Glutamatergic neuron (in vitro differentiated cells): ENCODE results near the gene SLX9. TPM values are rescaled to one million over a fixed set of nuclear protein-coding genes. Genes with fewer than 3 reads are reported as not detected.

Experiments
- DNase-seq: peaks from one replicate; pipeline ENCODE4 v3.0.0; 2022
- H3K27ac Mint-ChIP-seq: one replicate; pipeline ENCODE4 v1.8.0; 2020; ENCODE audit warnings: mild to moderate bottlenecking, mixed read lengths, inconsistent platforms; ENCODE audit not compliant: unreplicated experiment
- H3K27me3 Mint-ChIP-seq: one replicate; pipeline ENCODE4 v1.8.0; 2020; ENCODE audit warnings: mild to moderate bottlenecking, moderate library complexity, mixed read lengths, inconsistent platforms; ENCODE audit not compliant: unreplicated experiment
- H3K36me3 Mint-ChIP-seq: one replicate; pipeline ENCODE4 v1.8.0; 2020; ENCODE audit warnings: mild to moderate bottlenecking, mixed read lengths, inconsistent platforms; ENCODE audit not compliant: unreplicated experiment
- H3K4me1 Mint-ChIP-seq: one replicate; pipeline ENCODE4 v1.8.0; 2020; ENCODE audit warnings: mild to moderate bottlenecking, low read depth, mixed read lengths, inconsistent platforms; ENCODE audit not compliant: unreplicated experiment
- H3K4me3 Mint-ChIP-seq: one replicate; pipeline ENCODE4 v1.8.0; 2020; ENCODE audit warnings: mild to moderate bottlenecking, mixed read lengths, inconsistent platforms; ENCODE audit not compliant: unreplicated experiment
- H3K9me3 Mint-ChIP-seq: one replicate; pipeline ENCODE4 v1.8.0; 2020; ENCODE audit warnings: mild to moderate bottlenecking, moderate library complexity, mixed read lengths, inconsistent platforms; ENCODE audit not compliant: unreplicated experiment
- CTCF ChIP-seq: fragments of 200-600 bp; sonication (generic); IDR thresholded peaks from one replicate; pipeline ENCODE4 v1.5.0; 2021; ENCODE audit not compliant: partially characterized antibody, unreplicated experiment
- total RNA-seq: library from RNA; stranded (reverse); fragmentation: NEBNext Ultra II Directional; extraction: Animal tissue kit (Norgen Biotek cat#: 25700); gene quantifications from one replicate; pipeline ENCODE4 v1.2.1, GENCODE V29; 2021; ENCODE audit not compliant: unreplicated experiment

Gene SLX9
- total RNA-seq, 1 donor from 2014 or later = 30.7 TPM

GRCh38 chr21:44919913-44920693 is 19.7 kb upstream of the SLX9 start:
- Mint-ChIP-seq H3K27ac (no peak overlapping the region), H3K4me1 (peaks cover 4% of the 10 kb centered on the region), H3K27me3 (peaks cover 17% of the 10 kb centered on the region), H3K9me3 (peaks cover 10% of the 10 kb centered on the region), H3K4me3 (peak overlapping the region; percentile 47), H3K36me3 (peaks cover 15% of the 10 kb centered on the region)
- TF ChIP-seq CTCF = no peak
- peak; percentile 28 for DNase-seq

GRCh38 chr21:44920694-44921604 is 18.9 kb upstream of the SLX9 start, which contains the start of gene ITGB2:
Gene ITGB2, minus strand, starts transcription at chr21:44920899. Its CDS starts 10,117 bp downstream, at chr21:44910782.
- H3K4me3 Mint-ChIP-seq = peak within 1 kb of the TSS; percentile 47
- H3K4me1 Mint-ChIP-seq = peaks cover 4% of the 10 kb centered on the region
- H3K27ac Mint-ChIP-seq = no peak within 1 kb of the TSS
- peaks cover 10% of the 10 kb centered on the region for H3K9me3 Mint-ChIP-seq
- TF ChIP-seq CTCF = no peak
- peak; percentile 21 for DNase-seq
- H3K27me3 Mint-ChIP-seq = peaks cover 19% of the 10 kb centered on the region
- peaks cover 15% of the 10 kb centered on the region for H3K36me3 Mint-ChIP-seq

- H3K27me3 Mint-ChIP-seq = peaks cover 24% of the 10 kb centered on the region
- no peak overlapping the region for H3K27ac Mint-ChIP-seq
- DNase-seq = no peak
- H3K9me3 Mint-ChIP-seq = peaks cover 10% of the 10 kb centered on the region
- H3K36me3 Mint-ChIP-seq = peaks cover 15% of the 10 kb centered on the region
- TF ChIP-seq CTCF = no peak
- H3K4me1 Mint-ChIP-seq = peaks cover 5% of the 10 kb centered on the region
- no peak overlapping the region for H3K4me3 Mint-ChIP-seq
Measured at GRCh38 chr21:44921928-44922327, 17.9 kb upstream of the SLX9 start.

GRCh38 chr21:44923480-44924084 is 16.2 kb upstream of the SLX9 start:
- Mint-ChIP-seq H3K4me3 (no peak overlapping the region), H3K27ac (no peak overlapping the region), H3K9me3 (peaks cover 7% of the 10 kb centered on the region), H3K27me3 (peaks cover 27% of the 10 kb centered on the region), H3K36me3 (peaks cover 15% of the 10 kb centered on the region), H3K4me1 (peaks cover 6% of the 10 kb centered on the region)
- no peak for DNase-seq
- no peak for TF ChIP-seq CTCF
